Astrocyte (in vitro differentiated cells and primary cell): ENCODE data around the gene CALR3. TPM values are rescaled to one million over a fixed set of nuclear protein-coding genes. Genes with fewer than 3 reads are reported as not detected.

Experiments
- DNase-seq: peaks from one replicate; pipeline ENCODE4 v3.0.0-alpha.2; 2010; ENCODE audit warnings: low read depth
- FAIRE-seq: peaks from 2 replicates; lab custom pipeline; 2011; peaks lifted over from hg19 to GRCh38; lab: Jason Lieb, UNC
- H2AFZ ChIP-seq: 2 replicates; pipeline ENCODE4 v1.6.0; 2012; ENCODE audit warnings: low read depth, low read length, inconsistent platforms
- H3K27ac ChIP-seq: 2 replicates; pipeline ENCODE4 v1.5.1; 2011; ENCODE audit warnings: low read depth, low read length, inconsistent platforms
- H3K27me3 ChIP-seq: 2 replicates; pipeline ENCODE4 v1.6.0; 2011; ENCODE audit warnings: low read length, inconsistent platforms; ENCODE audit not compliant: insufficient read depth
- H3K36me3 ChIP-seq: 2 replicates; pipeline ENCODE4 v1.5.1; 2011; ENCODE audit warnings: low read length, inconsistent platforms; ENCODE audit not compliant: insufficient read depth
- H3K4me1 ChIP-seq: 2 replicates; pipeline ENCODE4 v1.5.1; 2011; ENCODE audit warnings: low read length, inconsistent platforms; ENCODE audit not compliant: insufficient read depth
- H3K4me2 ChIP-seq: 2 replicates; pipeline ENCODE4 v1.6.0; 2012; ENCODE audit warnings: low read length, inconsistent platforms
- H3K4me3 ChIP-seq: 2 replicates; pipeline ENCODE4 v1.5.1; 2011; ENCODE audit warnings: low read depth, mild to moderate bottlenecking, low read length, inconsistent platforms; ENCODE audit not compliant: insufficient read depth
- H3K79me2 ChIP-seq: 2 replicates; pipeline ENCODE4 v1.6.0; 2012; ENCODE audit warnings: mild to moderate bottlenecking, low read length, inconsistent platforms; ENCODE audit not compliant: insufficient read depth
- H3K9ac ChIP-seq: 2 replicates; pipeline ENCODE4 v1.6.0; 2012; ENCODE audit warnings: mild to moderate bottlenecking, low read length, inconsistent platforms
- H3K9me3 ChIP-seq: 2 replicates; pipeline ENCODE4 v1.5.1; 2012; ENCODE audit warnings: low read depth, mild to moderate bottlenecking, low read length, inconsistent platforms; ENCODE audit not compliant: insufficient read depth
- H4K20me1 ChIP-seq: 2 replicates; pipeline ENCODE4 v1.6.0; 2012; ENCODE audit warnings: low read length, inconsistent platforms; ENCODE audit not compliant: insufficient read depth
- H3K27ac Mint-ChIP-seq: one replicate; pipeline ENCODE4 v1.8.0; 2021; ENCODE audit warnings: mild to moderate bottlenecking, mixed read lengths; ENCODE audit not compliant: unreplicated experiment
- H3K27me3 Mint-ChIP-seq: one replicate; pipeline ENCODE4 v1.8.0; 2021; ENCODE audit warnings: low read depth, mixed read lengths; ENCODE audit not compliant: unreplicated experiment
- H3K36me3 Mint-ChIP-seq: one replicate; pipeline ENCODE4 v1.8.0; 2021; ENCODE audit warnings: low read depth, mixed read lengths; ENCODE audit not compliant: unreplicated experiment
- H3K4me1 Mint-ChIP-seq: one replicate; pipeline ENCODE4 v1.8.0; 2021; ENCODE audit warnings: low read depth, mixed read lengths; ENCODE audit not compliant: unreplicated experiment
- H3K4me3 Mint-ChIP-seq: one replicate; pipeline ENCODE4 v1.8.0; 2021; ENCODE audit warnings: mild to moderate bottlenecking, moderate library complexity, mixed read lengths; ENCODE audit not compliant: unreplicated experiment
- H3K9me3 Mint-ChIP-seq: one replicate; pipeline ENCODE4 v1.8.0; 2021; ENCODE audit warnings: mild to moderate bottlenecking, mixed read lengths; ENCODE audit not compliant: unreplicated experiment
- CTCF ChIP-seq: IDR thresholded peaks from 2 replicates; pipeline ENCODE4 v1.5.1; 2011; ENCODE audit warnings: low read depth, mild to moderate bottlenecking, inconsistent platforms, low read length, moderate library complexity; ENCODE audit not compliant: insufficient read depth
- EZH2 ChIP-seq: IDR thresholded peaks from 2 replicates; pipeline ENCODE4 v1.6.1; 2012; ENCODE audit warnings: mild to moderate bottlenecking, low read length, inconsistent platforms; ENCODE audit not compliant: insufficient read depth
- total RNA-seq: library from RNA; stranded (reverse); gene quantifications from 2 replicates; pipeline ENCODE4 v1.2.1, GENCODE V29; 2021

The CALR3 gene
- total RNA-seq, 1 donor from 2014 or later, result not detected

DNA sequence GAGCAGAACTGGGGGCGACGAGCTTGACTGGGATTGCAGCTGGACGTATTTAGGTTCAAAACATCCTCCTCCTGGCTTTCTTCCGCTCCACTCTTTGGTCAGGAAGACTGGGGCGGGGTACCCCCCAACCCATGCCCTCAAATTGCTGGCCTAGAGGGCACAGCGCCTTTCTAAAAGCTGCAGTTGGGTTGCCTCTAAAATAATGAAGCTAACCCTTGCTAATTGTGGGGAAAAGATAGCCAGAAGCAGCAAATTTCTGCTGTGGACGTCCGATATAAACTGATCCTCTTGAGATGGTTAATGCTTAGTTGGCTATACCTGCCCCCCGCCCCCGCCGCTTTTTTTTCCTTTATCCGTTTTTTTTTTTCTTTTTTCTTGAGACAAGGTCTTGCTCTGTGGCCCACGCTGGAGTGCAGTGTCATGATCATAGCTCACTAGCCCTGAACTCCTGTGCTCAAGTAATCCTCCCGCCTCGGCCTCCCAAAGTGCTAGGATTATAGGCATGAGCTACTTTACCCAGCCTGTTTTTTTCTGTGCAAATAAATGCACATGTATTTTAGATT, 47.0 kb upstream of the CALR3 start:
- Histone ChIP-seq H4K20me1 (peaks cover 37% of the 10 kb centered on the region), H3K36me3 (no peaks in the 10 kb centered on the region), H3K9ac (peak overlapping the region; percentile 95), H3K9me3 (no peaks in the 10 kb centered on the region), H3K27ac (peak overlapping the region; percentile 85), H3K4me1 (peaks cover 13% of the 10 kb centered on the region), H3K27me3 (no peaks in the 10 kb centered on the region), H2AFZ (peak overlapping the region; percentile 67), H3K4me3 (peak overlapping the region; percentile 95), H3K79me2 (peaks cover 64% of the 10 kb centered on the region), H3K4me2 (peak overlapping the region; percentile 97)
- Mint-ChIP-seq H3K27ac (peak overlapping the region; percentile 91), H3K4me3 (peak overlapping the region; percentile 93), H3K9me3 (peaks cover 5% of the 10 kb centered on the region), H3K36me3 (peaks cover 17% of the 10 kb centered on the region), H3K4me1 (peaks cover 16% of the 10 kb centered on the region), H3K27me3 (no peaks in the 10 kb centered on the region)
- TF ChIP-seq CTCF, result no peak
- TF ChIP-seq EZH2, result no peak
- no peak for FAIRE-seq
- DNase-seq, result no peak

DNA sequence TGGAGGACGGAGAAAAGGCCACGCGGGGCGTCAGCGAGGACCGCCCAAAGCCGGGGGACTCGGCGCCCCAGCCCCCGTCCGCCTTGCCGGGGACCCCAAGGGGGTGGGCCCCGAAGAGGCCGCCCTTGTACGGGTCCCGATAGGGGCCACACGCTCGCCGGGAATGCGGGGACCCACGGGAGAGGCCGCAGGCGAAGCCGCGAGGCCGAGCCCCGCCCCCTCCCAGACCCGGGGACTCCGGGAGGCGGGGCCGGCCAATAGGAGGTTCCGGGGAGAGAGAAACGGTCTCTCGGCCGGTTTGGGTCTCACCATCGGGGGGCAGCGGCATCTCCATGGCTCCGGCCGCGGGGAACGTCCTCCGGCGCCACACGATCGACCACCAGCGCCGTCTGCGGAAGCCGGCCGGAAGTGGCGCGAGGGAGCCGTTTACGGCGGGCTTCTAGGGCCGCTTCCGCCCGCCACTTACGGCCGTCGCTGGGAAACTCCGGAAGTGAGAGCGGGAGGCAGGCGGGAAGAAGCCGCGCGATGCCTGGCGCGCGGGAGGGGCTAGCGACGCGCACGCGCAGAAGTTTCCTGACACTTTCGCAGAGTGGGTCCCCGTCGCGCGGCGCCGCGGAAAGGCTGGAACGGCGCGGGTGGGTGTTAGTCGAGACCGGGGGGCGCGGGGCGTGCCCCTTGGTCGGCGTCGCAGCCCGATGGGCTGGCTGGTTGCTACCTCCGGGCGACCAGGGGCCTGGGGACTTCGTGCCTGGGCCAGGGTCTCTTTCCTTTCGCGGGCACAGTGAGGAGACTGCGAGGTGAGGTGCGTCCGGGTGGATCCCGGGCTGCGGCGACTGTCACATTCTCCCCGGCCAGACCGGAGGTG, 46.3 kb upstream of the CALR3 start, which contains the start of gene CHERP:
TSS of gene CHERP (minus strand) at position 393 of the 865 bp plus-strand sequence. CDS start at position 334, 59 bp downstream.
- H2AFZ ChIP-seq, result peak within 1 kb of the TSS; percentile 68
- H3K36me3 Mint-ChIP-seq, result peaks cover 23% of the 10 kb centered on the region
- H3K27ac ChIP-seq, result peak within 1 kb of the TSS; percentile 85
- TF ChIP-seq CTCF (no peak), EZH2 (no peak)
- DNase-seq (peak; percentile 82), FAIRE-seq (no peak)
- H3K79me2 ChIP-seq, result peaks cover 71% of the 10 kb centered on the region
- peaks cover 45% of the 10 kb centered on the region for H4K20me1 ChIP-seq
- no peaks in the 10 kb centered on the region for H3K27me3 ChIP-seq
- peak within 1 kb of the TSS; percentile 95 for H3K4me3 ChIP-seq
- no peaks in the 10 kb centered on the region for H3K9me3 ChIP-seq
- H3K4me1 ChIP-seq, result peaks cover 13% of the 10 kb centered on the region
- H3K4me1 Mint-ChIP-seq, result peaks cover 16% of the 10 kb centered on the region
- peak within 1 kb of the TSS; percentile 97 for H3K4me2 ChIP-seq
- peak within 1 kb of the TSS; percentile 93 for H3K4me3 Mint-ChIP-seq
- H3K27ac Mint-ChIP-seq, result peak within 1 kb of the TSS; percentile 91
- peak within 1 kb of the TSS; percentile 95 for H3K9ac ChIP-seq
- peaks cover 5% of the 10 kb centered on the region for H3K9me3 Mint-ChIP-seq
- no peaks in the 10 kb centered on the region for H3K27me3 Mint-ChIP-seq
- no peaks in the 10 kb centered on the region for H3K36me3 ChIP-seq
